NCI-H146 treated with DMSO at 0.1 percent for 48 hours (cell line): ENCODE data around the gene ZSWIM7.
"Not testable (repeated sequence)": the region's sequence is repeated elsewhere in the genome, so short reads cannot be mapped to it uniquely, and the experiment has no call there.

Source experiments
- DNase-seq: peaks from one replicate; lab custom pipeline; 2025; ENCODE audit not compliant: unreplicated experiment; lab: John Stamatoyannopoulos, UW

ZSWIM7 gene

GRCh38 chr17:15958484-15958854, 41.0 kb downstream of the ZSWIM7 start:
- DNase-seq: no peak

- DNase-seq: no peak
Measured at GRCh38 chr17:15957608-15958307, 41.7 kb downstream of the ZSWIM7 start.

GRCh38 chr17:15957206-15957605, 42.3 kb downstream of the ZSWIM7 start:
- DNase-seq: no peak

GRCh38 chr17:15955793-15956541, 43.5 kb downstream of the ZSWIM7 start:
- DNase-seq: no peak

- DNase-seq: no peak
Measured at GRCh38 chr17:15954222-15954621, 45.3 kb downstream of the ZSWIM7 start.

GRCh38 chr17:15952916-15953790, 46.4 kb downstream of the ZSWIM7 start:
- no peak for DNase-seq

GRCh38 chr17:15952048-15952532, 47.4 kb downstream of the ZSWIM7 start:
- no peak for DNase-seq

GRCh38 chr17:15951368-15952047, 48.0 kb downstream of the ZSWIM7 start:
- no peak for DNase-seq

GRCh38 chr17:15947976-15948752, 51.3 kb downstream of the ZSWIM7 start:
- no peak for DNase-seq

GRCh38 chr17:15947271-15947670, 52.2 kb downstream of the ZSWIM7 start:
- DNase-seq: no peak

- DNase-seq: no peak
Measured at GRCh38 chr17:15946611-15947120, 52.8 kb downstream of the ZSWIM7 start.

GRCh38 chr17:15945527-15946191, 53.8 kb downstream of the ZSWIM7 start:
- DNase-seq: no peak

GRCh38 chr17:15944759-15945526, 54.6 kb downstream of the ZSWIM7 start, which contains the start of gene ADORA2B:
TSS of gene ADORA2B (plus strand) at chr17:15945130. CDS start at chr17:15945249, 119 bp downstream.
- peak; percentile 43 for DNase-seq

- DNase-seq: no peak
Measured at GRCh38 chr17:15943971-15944758, 55.3 kb downstream of the ZSWIM7 start.

GRCh38 chr17:15942207-15942833, 57.2 kb downstream of the ZSWIM7 start:
- DNase-seq: no peak

- no peak for DNase-seq
Measured at GRCh38 chr17:15941781-15942180, 57.7 kb downstream of the ZSWIM7 start.

GRCh38 chr17:15936481-15936880, 63.0 kb downstream of the ZSWIM7 start:
- DNase-seq: not testable (repeated sequence)
